Heart right ventricle (tissue), 16 donors: ENCODE measurements around the gene RNF157. TPM values are rescaled to one million over a fixed set of nuclear protein-coding genes. Genes with fewer than 3 reads are reported as not detected.

Experiments used
- ATAC-seq, 8 donors: fragments of 200-7000 bp; cut with Tn5 transposase; one replicate each; pipeline ENCODE4 v1.9.1; 2020; ENCODE audit warnings: mild to moderate bottlenecking in 8 of 8, moderate library complexity in 8 of 8, moderate number of reproducible peaks in 1 of 8
- DNase-seq, 2 donors: peaks; one replicate each; pipeline ENCODE4 v3.0.0-alpha.2; 2020
- H3K27ac ChIP-seq, 10 donors: fragments of 200-600 bp; sonication (generic) in 2 of 10; one replicate each; pipeline versions ENCODE4 v1.5.0 to v1.8.0; 2020 to 2022; ENCODE audit warnings: mild to moderate bottlenecking in 3 of 10
- H3K27me3 ChIP-seq, 7 donors: fragments of 200-600 bp; one replicate each; pipeline ENCODE4 v1.8.0; 2021 to 2022; ENCODE audit warnings: mild to moderate bottlenecking in 2 of 7
- H3K36me3 ChIP-seq, 9 donors: fragments of 200-600 bp; sonication (generic) in 1 of 9; one replicate each; pipeline versions ENCODE4 v1.5.0 to v1.8.0; 2020 to 2022; ENCODE audit warnings: mild to moderate bottlenecking in 2 of 9
- H3K4me1 ChIP-seq, 9 donors: fragments of 200-600 bp; sonication (generic) in 1 of 9; one replicate each; pipeline versions ENCODE4 v1.5.0 to v1.8.0; 2020 to 2022; ENCODE audit warnings: mild to moderate bottlenecking in 4 of 9
- H3K4me3 ChIP-seq, 10 donors: fragments of 200-600 bp; sonication (generic) in 2 of 10; one replicate each; pipeline versions ENCODE4 v1.5.0 to v1.8.0; 2020 to 2022; ENCODE audit warnings: mild to moderate bottlenecking in 7 of 10, moderate library complexity in 2 of 10
- H3K9me3 ChIP-seq, 11 donors: fragments of 200-600 bp in 10 of 11; sonication (generic) in 2 of 11; one replicate each; pipeline versions ENCODE4 v1.5.0 to v1.8.0; 2013 to 2022; ENCODE audit warnings: mild to moderate bottlenecking in 2 of 11, control low read depth in 1 of 11, moderate library complexity in 1 of 11
- WGBS, 2 donors: extraction: QIAGEN DNeasy Blood & Tissue Kit; methylation state at CpG; one replicate each; pipeline ENCODE4 v1.1.7; 2013; ENCODE audit warnings: inconsistent platforms in 1 of 2; 5-methylcytosine and 5-hydroxymethylcytosine counted together
- intact Hi-C, 10 donors: fragments of 100-400 bp; cut with DNase I; formaldehyde crosslinking; loops; one replicate each; pipeline versions ENCODE4 v1.11.1 to v1.14.2; 2022
- polyA plus RNA-seq, 2 donors: library from polyadenylated mRNA; stranded (reverse); fragments of 200-250 nt; gene quantifications; one replicate each; pipeline ENCODE4 v1.2.3, GENCODE V29; 2013
- total RNA-seq, 10 donors: library from RNA; stranded (reverse); fragmentation: NEBNext Ultra II Directional in 3 of 10; extraction: Animal tissue kit (Norgen Biotek cat#: 25700) in 3 of 10; gene quantifications; one replicate each; pipeline versions ENCODE4 v1.2.1 to v1.2.4, GENCODE V29; 2021 to 2023
- TF ChIP-seq, protein P1 (sequence below), 9 donors: fragments of 200-600 bp; sonication (generic) in 2 of 9; IDR thresholded peaks; one replicate each; pipeline versions ENCODE4 v1.5.0 to v1.8.0; 2021 to 2022; ENCODE audit warnings: antibody characterized with exemption in 9 of 9, mild to moderate bottlenecking in 5 of 9, moderate library complexity in 1 of 9
- donor health status: Arrhythmogenic right ventricular cardiomyopathy.
- donor health status: ischemic (EF 13 %, LVEDD 7.1; RV severe dilation, severe dysfunction).
- donor health status: healthy with polysubstance abuse.
- donor health status: DM: no; HTN: yes; CAD: no.
- donor health status: DM: no; HTN: no; CAD: no.
- donor health status: ischemic (EF 25% LVEDD 6.9; RV normal size, moderate dysfunction).
- donor health status: ischemic (EF 25% LVEDD 5.7; RV mildly dilated, moderate dysfunction).
- donor health status: healthy.
- donor health status: DM: yes; HTN: yes; CAD: no.
- donor health status: Ischemic cardiomyopathy.
- donor health status: ischemic (EF 35%, LVEDD 5.7; RV mildly dilated, moderate dysfunction).
- donor health status: nonischemic (EF 11% LVEDD 7.7; RV severe dilation, severe dysfunction).
- donor health status: DM: yes; HTN: yes; CAD: no.
- donor health status: PGD.
- donor health status: ischemic (EF 29% LVEDD 5.4; RV normal size, mild dysfunction).
- donor health status: nonischemic (EF 23%, LVEDD 6.1; RV moderate dilation, normal function).

Gene RNF157
- total and polyA plus RNA-seq, 12 donors = 1.3 to 18.8 (median 3.4) TPM

DNA sequence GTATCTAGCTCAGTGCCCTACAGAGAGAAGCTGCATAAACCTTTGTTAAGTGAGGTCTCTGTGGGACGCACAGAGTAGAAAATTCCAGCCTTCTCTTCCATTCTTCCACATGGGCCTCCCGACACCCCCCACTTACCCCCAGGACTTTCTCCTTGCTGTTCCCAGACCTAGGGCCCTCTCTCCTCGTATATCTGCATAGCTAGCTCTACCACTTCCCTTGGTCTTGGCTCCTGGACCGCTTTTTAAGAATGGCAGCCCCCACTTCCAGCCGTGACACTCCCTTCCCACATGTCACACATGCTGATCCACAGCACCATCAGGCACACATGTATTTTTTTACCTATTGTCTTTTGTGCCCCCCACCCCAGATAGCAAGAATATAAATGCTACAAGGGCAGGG lies 82.5 kb downstream of the RNF157 start:
- Histone ChIP-seq H3K36me3 (peaks cover 0 to 7% (median 0%) of the 10 kb centered on the region in 9 donors), H3K9me3 (no peaks in the 10 kb centered on the region), H3K4me1 (peaks cover 0 to 5% (median 0%) of the 10 kb centered on the region in 9 donors), H3K27me3 (no peaks in the 10 kb centered on the region), H3K27ac (no peak overlapping the region), H3K4me3 (no peak overlapping the region)
- DNase-seq = no peak
- intact Hi-C loops = no loop called here
- 89 to 93% methylated on average over 5 of the region's 5 CpGs for WGBS, 2 donors
- TF ChIP-seq, protein P1, sequence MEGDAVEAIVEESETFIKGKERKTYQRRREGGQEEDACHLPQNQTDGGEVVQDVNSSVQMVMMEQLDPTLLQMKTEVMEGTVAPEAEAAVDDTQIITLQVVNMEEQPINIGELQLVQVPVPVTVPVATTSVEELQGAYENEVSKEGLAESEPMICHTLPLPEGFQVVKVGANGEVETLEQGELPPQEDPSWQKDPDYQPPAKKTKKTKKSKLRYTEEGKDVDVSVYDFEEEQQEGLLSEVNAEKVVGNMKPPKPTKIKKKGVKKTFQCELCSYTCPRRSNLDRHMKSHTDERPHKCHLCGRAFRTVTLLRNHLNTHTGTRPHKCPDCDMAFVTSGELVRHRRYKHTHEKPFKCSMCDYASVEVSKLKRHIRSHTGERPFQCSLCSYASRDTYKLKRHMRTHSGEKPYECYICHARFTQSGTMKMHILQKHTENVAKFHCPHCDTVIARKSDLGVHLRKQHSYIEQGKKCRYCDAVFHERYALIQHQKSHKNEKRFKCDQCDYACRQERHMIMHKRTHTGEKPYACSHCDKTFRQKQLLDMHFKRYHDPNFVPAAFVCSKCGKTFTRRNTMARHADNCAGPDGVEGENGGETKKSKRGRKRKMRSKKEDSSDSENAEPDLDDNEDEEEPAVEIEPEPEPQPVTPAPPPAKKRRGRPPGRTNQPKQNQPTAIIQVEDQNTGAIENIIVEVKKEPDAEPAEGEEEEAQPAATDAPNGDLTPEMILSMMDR (IDR thresholded peaks at IDR 0.05) = no peak
- no peak for ATAC-seq

GRCh38 chr17:76156662-76156991 lies 83.7 kb downstream of the RNF157 start:
- TF ChIP-seq, protein P1 (IDR thresholded peaks at IDR 0.05) = no peak
- Histone ChIP-seq H3K36me3 (peaks cover 0 to 7% (median 0%) of the 10 kb centered on the region in 9 donors), H3K27me3 (no peaks in the 10 kb centered on the region), H3K4me3 (no peak overlapping the region), H3K4me1 (peaks cover 0 to 5% (median 0%) of the 10 kb centered on the region in 9 donors), H3K27ac (no peak overlapping the region), H3K9me3 (no peaks in the 10 kb centered on the region)
- DNase-seq = no peak
- ATAC-seq = no peak
- 78% methylated on average over 8 of the region's 8 CpGs for WGBS, 2 donors
- intact Hi-C loops = no loop called here

DNA sequence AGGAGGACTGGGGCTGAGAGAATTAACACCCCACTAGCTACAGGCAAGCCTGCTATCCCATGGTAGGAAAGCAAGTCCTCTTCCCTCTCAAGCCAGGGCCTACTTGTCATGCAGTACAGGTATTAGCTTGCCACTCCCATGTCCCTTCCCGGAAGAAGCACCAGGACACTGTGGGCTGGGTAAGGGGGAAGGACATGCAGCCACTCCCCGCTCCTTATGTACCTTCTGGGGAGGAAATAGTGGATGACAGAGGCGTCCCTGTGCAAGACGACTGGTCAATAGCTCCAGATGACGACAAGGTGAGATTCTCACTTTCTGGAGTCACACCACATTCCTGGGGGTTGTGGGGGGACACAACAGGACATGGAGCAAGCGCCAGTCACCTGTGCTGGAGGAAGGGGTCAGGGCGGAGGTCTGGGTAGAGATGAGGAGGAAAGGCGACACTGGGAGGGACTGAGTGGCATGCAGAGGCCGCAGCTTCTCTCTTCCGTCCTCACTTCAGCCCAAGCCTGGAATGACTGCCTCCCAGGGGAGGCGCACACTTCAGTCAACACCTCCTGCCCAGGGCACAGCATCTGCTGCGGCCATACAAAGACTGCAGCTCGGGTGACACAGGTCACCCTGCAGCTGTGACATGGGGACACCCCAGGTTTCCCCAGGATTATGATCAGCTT lies 84.2 kb downstream of the RNF157 start:
- no peak overlapping the region for H3K27ac ChIP-seq
- H3K4me3 ChIP-seq = no peak overlapping the region
- peaks cover 0 to 7% (median 0%) of the 10 kb centered on the region in 9 donors for H3K36me3 ChIP-seq
- ATAC-seq (peak in 1 of 8 donors; percentile 44), DNase-seq (no peak)
- intact Hi-C loops = no loop called here
- TF ChIP-seq, protein P1 (IDR thresholded peaks at IDR 0.05) = no peak
- H3K9me3 ChIP-seq = no peaks in the 10 kb centered on the region
- no peaks in the 10 kb centered on the region for H3K27me3 ChIP-seq
- WGBS, 2 donors = 73 to 79% methylated on average over 13 of the region's 13 CpGs
- H3K4me1 ChIP-seq = peaks cover 0 to 5% (median 0%) of the 10 kb centered on the region in 9 donors

DNA sequence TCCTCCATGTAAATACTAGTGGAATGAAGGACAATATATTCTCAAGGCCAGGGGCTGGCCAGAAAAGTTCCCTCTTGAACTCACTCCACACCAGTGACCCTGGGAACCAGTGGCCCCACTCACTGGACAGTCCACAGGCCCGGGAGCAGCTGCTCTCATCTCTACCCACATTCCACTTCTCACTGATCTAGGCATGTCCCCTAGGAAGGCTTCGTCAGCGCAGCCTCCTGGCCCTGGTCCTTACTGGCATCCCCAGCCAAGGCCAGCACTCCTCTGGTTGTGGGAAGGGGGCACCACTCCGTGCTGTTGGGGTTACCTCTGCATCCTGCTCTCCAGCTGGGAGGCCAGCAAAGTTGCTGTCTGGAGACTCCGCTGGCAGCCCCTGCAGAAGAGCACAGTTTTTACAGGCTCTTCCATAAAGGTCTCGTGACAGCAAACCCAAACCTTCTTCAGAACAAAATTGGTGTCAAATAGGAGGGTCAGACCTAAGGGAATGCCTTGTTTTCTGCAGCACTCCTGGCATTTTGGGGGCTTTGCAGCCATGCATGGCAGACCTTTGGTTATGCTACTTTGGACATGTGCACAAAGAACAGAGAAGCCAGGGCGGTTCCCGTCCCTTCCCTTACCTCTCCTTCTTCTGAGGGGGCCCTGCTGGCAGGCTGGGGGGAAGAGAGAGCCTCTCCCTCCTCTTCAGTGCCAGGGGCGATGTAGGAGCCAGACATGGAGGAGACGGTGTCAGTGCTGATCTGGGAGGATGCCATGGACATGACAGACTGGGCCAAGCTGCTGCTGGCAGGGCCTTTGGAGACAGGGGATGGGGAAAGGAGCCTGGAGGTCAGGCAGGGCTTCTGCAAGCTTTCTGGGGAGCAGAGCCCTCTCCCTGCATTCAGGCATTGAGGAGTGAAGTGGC lies 85.1 kb downstream of the RNF157 start:
- 82 to 85% methylated on average over 10 of the region's 10 CpGs for WGBS, 2 donors
- H3K36me3 ChIP-seq = peaks cover 0 to 7% (median 0%) of the 10 kb centered on the region in 9 donors
- intact Hi-C loops = no loop called here
- H3K9me3 ChIP-seq = no peaks in the 10 kb centered on the region
- no peaks in the 10 kb centered on the region for H3K27me3 ChIP-seq
- H3K27ac ChIP-seq = no peak overlapping the region
- H3K4me3 ChIP-seq = no peak overlapping the region
- no peak for DNase-seq
- TF ChIP-seq, protein P1 (IDR thresholded peaks at IDR 0.05) = no peak
- peak in 2 of 8 donors; percentile 51 for ATAC-seq
- H3K4me1 ChIP-seq = peaks cover 0 to 5% (median 0%) of the 10 kb centered on the region in 9 donors
